HCEC 1CT (cell line): Measurements from ENCODE around the gene DGLUCY.
"Not testable (repeated sequence)": the region's sequence is repeated elsewhere in the genome, so short reads cannot be mapped to it uniquely, and the experiment has no call there.

Experiments
- DNase-seq: peaks from one replicate; pipeline ENCODE4 v3.0.0-alpha.2; 2017

DGLUCY gene

GRCh38 chr14:91264151-91265150 lies 150.6 kb downstream of the DGLUCY start:
- no peak for DNase-seq

- no peak for DNase-seq
These were observed 151.5 kb downstream of the DGLUCY start for GRCh38 chr14:91265404-91265803.

- DNase-seq: not testable (repeated sequence)
These were observed 152.4 kb downstream of the DGLUCY start for GRCh38 chr14:91266276-91266675.

- DNase-seq: no peak
These were observed 154.1 kb downstream of the DGLUCY start for GRCh38 chr14:91267965-91268437.

DNA sequence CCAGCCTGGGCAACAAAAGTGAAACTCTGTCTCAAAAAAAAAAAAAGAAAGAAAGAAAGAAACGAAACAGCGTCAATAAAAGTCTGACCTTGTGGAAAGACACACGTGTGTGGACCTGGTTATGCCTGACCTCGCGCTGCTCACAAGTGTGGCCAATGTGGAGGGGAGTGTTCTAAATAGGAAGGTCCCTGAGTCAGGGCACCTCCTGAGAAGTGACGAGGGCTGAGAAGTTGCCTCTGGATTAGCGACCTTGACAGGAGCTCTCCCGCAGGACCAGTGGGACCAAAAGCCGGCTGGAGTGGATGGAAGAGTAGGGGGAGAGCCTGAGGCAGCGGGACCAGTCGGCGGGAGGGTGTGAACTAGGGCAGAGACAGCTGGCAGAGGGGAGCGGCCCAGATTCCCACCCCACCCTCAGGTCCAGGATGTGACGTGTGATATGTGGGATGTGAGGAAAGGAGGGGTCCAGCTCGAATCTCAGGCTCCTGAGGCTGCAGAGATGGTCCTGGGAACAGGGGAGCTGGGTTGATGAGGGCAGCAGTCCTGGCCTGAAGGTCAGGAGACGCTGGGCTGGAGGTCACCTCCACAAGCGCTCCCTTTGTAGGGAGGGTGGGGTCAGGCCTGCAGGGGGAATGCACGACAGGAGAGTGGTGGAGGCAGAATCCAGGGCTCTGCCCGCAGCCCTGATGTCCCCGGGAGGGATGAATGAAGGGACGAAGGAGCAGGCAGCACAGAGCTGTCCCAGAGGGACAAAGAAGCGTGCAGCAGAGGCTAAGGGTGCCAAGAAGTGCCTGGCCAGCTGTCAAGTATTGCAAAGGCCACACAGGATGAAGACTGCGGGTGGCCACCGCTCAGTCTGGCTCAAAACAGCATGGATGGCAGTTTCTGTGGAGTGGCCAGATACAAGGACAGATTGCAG lies 155.5 kb downstream of the DGLUCY start:
- no peak for DNase-seq

DNA sequence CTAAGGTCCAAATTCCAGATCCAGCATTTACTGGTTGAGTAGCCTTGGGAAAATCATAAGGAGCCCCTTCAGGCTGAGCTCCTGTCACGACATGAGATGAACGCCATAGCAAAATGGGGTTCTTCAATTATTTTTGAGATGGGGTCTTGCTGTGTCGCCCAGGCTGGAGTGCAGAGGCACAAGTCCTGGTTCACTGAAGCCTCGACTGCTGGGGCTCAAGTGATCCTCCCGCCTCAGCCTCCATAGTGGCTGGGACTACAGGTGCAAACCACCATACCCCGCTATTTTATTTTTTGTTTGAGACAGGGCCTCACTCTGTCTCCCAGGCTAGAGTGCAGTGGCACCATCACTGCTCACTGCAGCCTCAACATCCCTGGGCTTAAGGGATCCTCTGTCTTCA lies 156.3 kb downstream of the DGLUCY start:
- DNase-seq: no peak

DNA sequence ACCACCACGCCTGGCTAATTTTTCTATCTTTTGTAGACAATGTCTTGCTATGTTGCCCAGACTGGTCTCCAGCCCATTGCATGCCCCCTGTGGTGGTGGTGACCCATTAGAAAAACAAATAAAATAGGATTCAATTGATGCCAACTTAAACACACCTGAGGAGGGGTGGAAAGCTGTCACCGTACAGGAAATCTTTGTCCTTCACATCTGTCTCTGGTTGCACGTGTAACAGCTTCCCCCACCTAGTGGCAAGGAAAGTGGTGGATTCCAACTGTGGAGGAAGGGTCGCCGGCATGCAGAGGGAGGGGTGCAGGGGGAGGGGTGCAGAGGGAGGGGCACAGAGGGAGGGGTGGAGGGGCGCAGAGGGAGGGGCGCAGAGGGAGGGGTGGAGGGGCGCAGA lies 156.7 kb downstream of the DGLUCY start:
- no peak for DNase-seq

DNA sequence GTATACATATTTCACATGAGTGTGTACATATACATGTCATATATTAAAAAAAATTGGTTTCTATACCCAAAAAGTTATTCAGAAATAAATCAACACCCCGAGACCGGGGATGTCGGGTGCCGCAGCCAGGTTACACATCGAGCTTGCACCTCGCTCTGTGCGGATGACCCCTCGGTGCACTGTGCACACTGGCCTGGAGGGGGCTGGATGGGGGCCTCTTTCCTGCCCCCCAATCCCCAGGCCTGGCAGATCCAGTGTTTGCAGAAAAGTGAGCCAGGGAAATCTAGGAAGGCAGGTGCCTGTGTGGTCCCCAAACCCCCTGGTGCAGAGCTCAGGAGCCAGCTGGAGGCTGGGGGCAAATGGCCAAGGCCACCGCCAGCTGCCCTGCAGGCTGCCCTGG lies 157.8 kb downstream of the DGLUCY start:
- DNase-seq: no peak

GRCh38 chr14:91272341-91273272 lies 158.7 kb downstream of the DGLUCY start:
- no peak for DNase-seq

DNA sequence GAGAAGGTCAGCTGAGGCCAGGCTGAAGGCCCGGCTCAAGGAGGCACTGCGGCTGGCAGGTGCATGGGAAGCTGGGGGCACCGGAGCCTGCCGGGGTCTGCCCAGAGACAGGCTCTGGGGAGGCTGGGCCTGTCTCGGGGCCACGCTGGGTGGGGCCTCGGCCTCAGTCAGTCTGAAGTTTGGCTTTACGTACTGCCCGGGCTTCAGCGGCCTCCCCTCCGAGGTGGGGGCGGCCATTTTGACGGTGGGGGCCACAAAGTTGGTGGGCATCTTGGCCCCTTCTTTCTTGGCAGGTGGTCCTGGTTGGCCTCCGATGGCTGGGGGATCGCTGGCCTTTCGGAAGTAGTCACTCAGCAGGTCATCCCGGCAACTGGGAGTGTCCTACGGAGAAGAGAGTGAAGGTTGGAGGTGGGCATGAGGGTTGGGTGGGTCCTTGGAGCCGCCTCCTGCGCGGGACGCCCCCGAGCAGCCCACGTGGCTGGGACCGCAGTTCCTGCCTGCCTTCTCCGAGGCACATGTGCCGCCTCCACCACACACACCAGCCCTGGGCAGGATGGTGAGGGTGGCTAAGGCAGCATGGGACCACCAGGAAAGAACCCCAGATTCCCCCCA lies 159.5 kb downstream of the DGLUCY start:
- DNase-seq: no peak

GRCh38 chr14:91273885-91274273 lies 160.0 kb downstream of the DGLUCY start:
- DNase-seq: no peak

DNA sequence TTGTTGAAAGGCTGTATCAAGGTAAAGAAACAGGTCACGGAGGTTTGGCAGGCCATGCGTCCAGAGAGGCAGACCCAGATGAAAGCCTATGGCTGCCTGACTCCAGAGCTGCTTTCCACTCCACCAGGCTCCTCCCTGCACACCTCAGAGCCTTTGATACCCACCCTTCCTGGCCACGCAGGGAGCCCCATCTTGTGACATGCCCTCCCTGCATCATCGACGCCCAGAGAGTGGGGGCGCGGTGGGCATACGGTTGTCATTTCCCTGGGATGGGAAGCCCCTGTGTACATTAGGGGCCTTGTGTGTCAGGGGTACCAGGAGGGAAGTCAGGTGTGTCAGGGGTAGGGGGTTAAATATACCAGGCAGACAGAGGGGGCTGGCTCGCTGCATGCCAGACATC lies 160.9 kb downstream of the DGLUCY start:
- DNase-seq: no peak
